Pancreas (tissue), 10 donors: ENCODE measurements around the gene SLC23A1. TPM values are rescaled to one million over a fixed set of nuclear protein-coding genes. Genes with fewer than 3 reads are reported as not detected.

Source experiments
- ATAC-seq, 4 donors: fragments of 200-7000 bp; cut with Tn5 transposase; one replicate each; pipeline versions ENCODE4 v1.8.0 to v1.9.1; 2020; ENCODE audit warnings: mild to moderate bottlenecking in 4 of 4, moderate library complexity in 4 of 4
- DNase-seq, 6 donors: peaks; one replicate each; pipeline ENCODE4 v3.0.0-alpha.2; 2020
- FAIRE-seq: peaks from 2 replicates; lab custom pipeline; 2012; peaks lifted over from hg19 to GRCh38; lab: Jason Lieb, UNC
- H3K27ac ChIP-seq, 4 donors: fragments of 200-600 bp; sonication (generic); 1 replicate in 3 of 4; 2 replicates in 1 of 4; pipeline versions ENCODE4 v1.5.0 to v1.8.0; 2020
- H3K27me3 ChIP-seq, 4 donors: fragments of 200-600 bp; one replicate each; pipeline ENCODE4 v1.8.0; 2021
- H3K36me3 ChIP-seq, 3 donors: fragments of 200-600 bp; sonication (generic) in 1 of 3; one replicate each; pipeline versions ENCODE4 v1.5.0 to v1.8.0; 2020 to 2021
- H3K4me1 ChIP-seq, 3 donors: fragments of 200-600 bp; one replicate each; pipeline ENCODE4 v1.8.0; 2021
- H3K4me3 ChIP-seq, 4 donors: fragments of 200-600 bp; sonication (generic) in 2 of 4; one replicate each; pipeline versions ENCODE4 v1.5.0 to v1.8.0; 2020 to 2021
- H3K9me3 ChIP-seq, 4 donors: fragments of 200-600 bp; one replicate each; pipeline ENCODE4 v1.8.0; 2021
- WGBS, 2 donors: extraction: QIAGEN DNeasy Blood & Tissue Kit; methylation state at CpG; one replicate each; pipeline ENCODE4 v1.1.7; 2013; 5-methylcytosine and 5-hydroxymethylcytosine counted together
- intact Hi-C, 3 donors: fragments of 100-400 bp; cut with DNase I; formaldehyde crosslinking; loops; one replicate each; pipeline versions ENCODE4 v1.11.1 to v1.14.2; 2022
- polyA plus RNA-seq, 2 donors: library from polyadenylated mRNA; stranded (reverse); fragments of 200-250 nt; gene quantifications; one replicate each; pipeline ENCODE4 v1.2.3, GENCODE V29; 2013
- total RNA-seq, 6 donors: library from RNA; stranded (reverse); fragmentation: NEBNext Ultra II Directional in 4 of 6; extraction: Animal tissue kit (Norgen Biotek cat#: 25700) in 4 of 6; gene quantifications; one replicate each; pipeline versions ENCODE4 v1.2.1 to v1.2.4, GENCODE V29; 2021 to 2023
- TF ChIP-seq, protein P1 (sequence below), 4 donors: fragments of 200-600 bp; sonication (generic) in 3 of 4; IDR thresholded peaks; one replicate each; pipeline versions ENCODE4 v1.5.0 to v1.8.0; 2021; ENCODE audit warnings: antibody characterized with exemption in 4 of 4
- donor health status: healthy with polysubstance abuse.
- donor health status: DM: no; HTN: no; CAD: no; lungs with moderate emphysema.
- donor health status: DM: no; HTN: no; CAD: no.
- donor health status: control.
- donor health status: control.
- donor health status: Bipolar disorder and iron deficiency.
- donor health status: DM: yes; HTN: yes; CAD: no.
- donor health status: DM: no; HTN: no; CAD: no.
- donor health status: DM: no; HTN: no; CAD: no.
- donor health status: DM: yes; HTN: yes; CAD: no.

Gene SLC23A1
- total and polyA plus RNA-seq, 8 donors, result 0.49 to 2.1 (median 1.3) TPM

DNA sequence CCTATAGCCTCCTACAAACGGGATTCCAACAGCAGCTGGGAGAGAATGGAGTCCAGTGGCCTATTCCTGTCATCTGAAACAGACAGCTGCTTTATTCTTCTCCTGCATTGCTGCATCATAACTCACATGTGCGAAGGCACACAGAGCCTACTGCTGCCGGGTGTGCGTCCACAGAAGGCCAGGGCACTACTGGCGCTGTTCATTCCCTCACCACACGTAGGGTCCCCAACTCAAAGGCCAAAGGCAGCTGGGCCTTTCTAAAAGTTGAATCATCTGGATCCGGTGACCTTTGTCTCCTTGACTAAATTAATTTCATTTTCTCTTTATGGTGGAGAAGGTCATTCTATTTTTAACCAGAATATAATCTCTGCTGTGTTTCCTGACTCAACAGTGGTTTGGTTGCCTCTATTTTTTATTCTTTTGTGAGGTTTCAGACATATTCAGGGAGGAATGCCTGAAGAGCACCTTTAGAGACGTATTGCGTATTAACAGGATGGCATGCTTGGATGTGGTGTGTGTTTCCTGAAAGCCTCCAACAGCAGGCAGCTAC, 31.6 kb upstream of the SLC23A1 start:
- intact Hi-C loops, result loop anchor here in 1 of 3 donors (5.0 kb wide), 1 partner anchor 98 kb away; no protein-coding TSS in a partner anchor
- no peak overlapping the region for H3K4me3 ChIP-seq
- H3K27me3 ChIP-seq, result no peaks in the 10 kb centered on the region
- H3K4me1 ChIP-seq, result no peaks in the 10 kb centered on the region
- no peaks in the 10 kb centered on the region for H3K9me3 ChIP-seq
- ATAC-seq (peak; percentile 13 to 42 (median 40)), DNase-seq (no peak), FAIRE-seq (no peak)
- peak overlapping the region in 3 of 4 donors; percentile 17 to 32 (median 25) for H3K27ac ChIP-seq
- TF ChIP-seq, protein P1, sequence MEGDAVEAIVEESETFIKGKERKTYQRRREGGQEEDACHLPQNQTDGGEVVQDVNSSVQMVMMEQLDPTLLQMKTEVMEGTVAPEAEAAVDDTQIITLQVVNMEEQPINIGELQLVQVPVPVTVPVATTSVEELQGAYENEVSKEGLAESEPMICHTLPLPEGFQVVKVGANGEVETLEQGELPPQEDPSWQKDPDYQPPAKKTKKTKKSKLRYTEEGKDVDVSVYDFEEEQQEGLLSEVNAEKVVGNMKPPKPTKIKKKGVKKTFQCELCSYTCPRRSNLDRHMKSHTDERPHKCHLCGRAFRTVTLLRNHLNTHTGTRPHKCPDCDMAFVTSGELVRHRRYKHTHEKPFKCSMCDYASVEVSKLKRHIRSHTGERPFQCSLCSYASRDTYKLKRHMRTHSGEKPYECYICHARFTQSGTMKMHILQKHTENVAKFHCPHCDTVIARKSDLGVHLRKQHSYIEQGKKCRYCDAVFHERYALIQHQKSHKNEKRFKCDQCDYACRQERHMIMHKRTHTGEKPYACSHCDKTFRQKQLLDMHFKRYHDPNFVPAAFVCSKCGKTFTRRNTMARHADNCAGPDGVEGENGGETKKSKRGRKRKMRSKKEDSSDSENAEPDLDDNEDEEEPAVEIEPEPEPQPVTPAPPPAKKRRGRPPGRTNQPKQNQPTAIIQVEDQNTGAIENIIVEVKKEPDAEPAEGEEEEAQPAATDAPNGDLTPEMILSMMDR (IDR thresholded peaks at IDR 0.05), result no peak
- 75 to 79% methylated on average over 9 of the region's 9 CpGs for WGBS, 2 donors
- no peaks in the 10 kb centered on the region for H3K36me3 ChIP-seq

DNA sequence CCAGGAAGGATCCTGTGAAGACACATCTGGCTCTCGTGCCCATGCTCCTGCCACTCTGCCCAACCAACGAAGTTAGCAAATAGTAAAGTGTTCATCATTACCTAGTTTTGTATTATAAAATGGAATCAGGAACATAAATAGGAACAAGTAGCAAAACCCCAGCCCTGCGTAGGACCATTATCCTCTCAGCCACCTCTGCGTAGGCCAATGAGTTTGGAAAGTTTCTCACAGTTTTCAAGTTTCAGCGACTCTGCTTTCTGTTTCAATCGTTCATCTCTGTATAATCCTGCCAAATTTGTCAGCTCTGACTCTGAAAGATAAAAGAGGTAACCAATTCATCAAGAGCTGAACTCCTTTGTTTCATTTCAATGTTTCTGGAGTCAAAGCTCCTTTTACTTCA, 30.9 kb upstream of the SLC23A1 start:
- 79 to 81% methylated on average over 6 of the region's 6 CpGs for WGBS, 2 donors
- Histone ChIP-seq H3K27me3 (no peaks in the 10 kb centered on the region), H3K4me3 (no peak overlapping the region), H3K9me3 (no peaks in the 10 kb centered on the region), H3K36me3 (no peaks in the 10 kb centered on the region), H3K27ac (peak overlapping the region in 1 of 4 donors; percentile 32), H3K4me1 (no peaks in the 10 kb centered on the region)
- no peak for FAIRE-seq
- DNase-seq, result no peak
- no peak for ATAC-seq
- intact Hi-C loops, result no loop called here
- TF ChIP-seq, protein P1 (IDR thresholded peaks at IDR 0.05), result no peak

DNA sequence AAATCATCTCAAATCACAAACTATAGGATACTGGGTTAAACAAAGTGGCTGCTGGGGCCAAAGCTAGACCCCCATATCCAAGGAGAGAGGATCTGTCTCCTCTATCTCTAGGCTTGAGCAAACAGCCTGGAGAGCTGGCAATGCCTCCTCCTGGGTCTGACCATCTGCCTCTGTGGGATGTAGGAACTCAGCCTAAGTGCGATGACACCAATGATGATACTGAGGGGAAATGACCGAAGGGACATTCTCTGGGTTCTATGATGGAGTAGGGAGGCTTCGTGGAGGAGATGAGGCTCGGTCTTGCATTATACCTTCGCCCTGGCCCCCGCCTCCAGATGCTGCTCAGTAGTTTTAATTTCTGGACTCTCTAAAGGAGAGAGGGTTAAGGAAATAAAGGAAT, 30.1 kb upstream of the SLC23A1 start:
- Histone ChIP-seq H3K27me3 (no peaks in the 10 kb centered on the region), H3K4me3 (no peak overlapping the region), H3K4me1 (no peaks in the 10 kb centered on the region), H3K9me3 (no peaks in the 10 kb centered on the region), H3K36me3 (no peaks in the 10 kb centered on the region), H3K27ac (no peak overlapping the region)
- ATAC-seq (no peak), DNase-seq (no peak), FAIRE-seq (no peak)
- intact Hi-C loops, result no loop called here
- 84 to 92% methylated on average over 6 of the region's 6 CpGs for WGBS, 2 donors
- TF ChIP-seq, protein P1 (IDR thresholded peaks at IDR 0.05), result no peak

DNA sequence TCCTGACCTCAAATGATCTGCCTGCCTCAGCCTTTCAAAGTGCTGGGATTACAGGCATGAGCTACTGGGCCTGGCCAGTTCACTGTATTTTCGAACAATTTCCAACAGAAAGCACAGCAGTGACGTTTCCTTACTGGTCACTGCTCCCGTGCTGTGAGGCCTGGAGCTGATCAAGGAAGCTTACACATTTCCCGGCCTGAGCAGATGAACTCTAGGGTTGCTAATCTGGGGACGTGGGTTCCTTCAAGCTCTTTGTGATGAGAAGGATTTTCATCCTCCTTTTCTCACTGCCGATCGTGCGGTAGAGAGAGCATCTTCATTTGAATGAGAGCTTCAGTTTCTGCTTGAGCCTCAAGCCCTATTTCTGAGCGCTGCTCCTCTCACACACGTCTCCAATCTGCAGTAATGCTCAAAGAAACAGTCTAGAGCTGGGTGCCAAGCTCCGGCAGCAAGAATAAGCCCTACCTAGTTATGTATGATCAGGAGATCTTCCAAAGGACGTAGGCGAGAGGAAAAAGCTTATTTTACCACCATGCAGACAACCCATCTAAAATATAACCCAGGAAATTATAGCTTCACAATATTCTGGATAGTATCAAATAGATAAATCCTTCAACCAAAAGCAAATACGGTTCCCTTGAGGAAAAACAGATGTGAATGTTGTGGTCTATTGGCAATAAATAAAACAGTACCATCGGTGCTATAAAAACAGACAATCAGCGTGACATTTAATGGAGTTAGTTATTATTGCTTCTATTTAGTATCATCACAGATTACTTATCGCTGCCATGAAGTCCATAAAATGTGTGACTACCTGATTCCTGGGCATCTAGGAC, 28.1 kb upstream of the SLC23A1 start:
- Histone ChIP-seq H3K27me3 (no peaks in the 10 kb centered on the region), H3K27ac (peak overlapping the region in 1 of 4 donors; percentile 22), H3K9me3 (no peaks in the 10 kb centered on the region), H3K4me1 (no peaks in the 10 kb centered on the region), H3K4me3 (no peak overlapping the region), H3K36me3 (no peaks in the 10 kb centered on the region)
- DNase-seq (no peak), ATAC-seq (peak in 1 of 4 donors; percentile 12), FAIRE-seq (no peak)
- intact Hi-C loops, result no loop called here
- TF ChIP-seq, protein P1 (IDR thresholded peaks at IDR 0.05), result no peak
- 78 to 85% methylated on average over 17 of the region's 17 CpGs for WGBS, 2 donors
